Gastrocnemius medialis (tissue), 4 donors: Measurements from ENCODE around the gene VTCN1.

ENCODE experiments used
- POLR2A ChIP-seq, 2 donors: fragments of 450-650 bp; IDR thresholded peaks; one replicate each; pipeline ENCODE4 v1.6.1; 2017; ENCODE audit warnings: antibody characterized with exemption in 2 of 2, mild to moderate bottlenecking in 2 of 2, moderate library complexity in 2 of 2
- TF ChIP-seq, protein P1 (sequence below), 5 experiments: fragments of 450-650 bp in 3 of 5; fragments of 200-600 bp in 2 of 5; sonication (generic) in 2 of 5; IDR thresholded peaks in 4 of 5; conservative IDR thresholded peaks in 1 of 5; 1 replicate in 4 of 5; 2 replicates in 1 of 5; pipeline ENCODE4 v1.5.1; 2016 to 2019; ENCODE audit warnings: antibody characterized with exemption in 5 of 5, mild to moderate bottlenecking in 3 of 5, moderate library complexity in 3 of 5

DNA sequence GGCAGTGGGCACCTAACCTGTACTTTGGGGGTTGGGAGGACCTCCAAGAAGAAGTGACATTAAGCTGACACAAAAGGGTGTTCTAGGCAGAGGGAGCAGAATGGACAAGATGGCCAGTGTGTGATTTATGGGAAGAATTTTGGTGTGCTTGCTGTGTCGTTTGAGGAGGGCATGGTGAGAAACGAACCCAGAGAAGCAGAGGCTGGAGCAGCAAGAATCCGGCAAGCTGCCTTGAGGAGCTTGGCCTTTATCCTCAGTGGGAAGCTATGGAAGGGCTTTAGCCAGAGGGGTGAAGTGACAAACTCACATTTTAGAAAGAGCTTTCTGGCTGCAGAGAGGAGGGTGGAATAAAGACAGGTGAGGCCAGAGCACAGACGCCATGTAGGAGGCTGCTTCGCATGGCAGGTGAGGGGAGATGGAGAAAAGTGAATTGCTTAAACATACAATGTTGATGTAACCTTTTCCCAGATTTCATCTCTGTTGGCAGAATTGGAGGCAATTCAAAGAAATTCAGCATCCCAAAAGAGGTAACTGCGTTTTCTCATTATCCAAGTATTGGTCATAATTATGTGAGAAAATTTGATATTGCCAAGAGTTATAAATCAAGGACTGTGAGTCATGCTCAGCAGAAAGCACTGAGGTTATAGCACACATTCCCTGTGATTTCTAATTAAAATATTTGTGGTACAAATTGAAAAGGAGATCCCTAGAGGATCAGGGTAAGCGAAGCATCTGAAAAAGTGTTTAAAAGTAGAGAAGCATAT, 115.7 kb downstream of the VTCN1 start:
- TF ChIP-seq, protein P1, sequence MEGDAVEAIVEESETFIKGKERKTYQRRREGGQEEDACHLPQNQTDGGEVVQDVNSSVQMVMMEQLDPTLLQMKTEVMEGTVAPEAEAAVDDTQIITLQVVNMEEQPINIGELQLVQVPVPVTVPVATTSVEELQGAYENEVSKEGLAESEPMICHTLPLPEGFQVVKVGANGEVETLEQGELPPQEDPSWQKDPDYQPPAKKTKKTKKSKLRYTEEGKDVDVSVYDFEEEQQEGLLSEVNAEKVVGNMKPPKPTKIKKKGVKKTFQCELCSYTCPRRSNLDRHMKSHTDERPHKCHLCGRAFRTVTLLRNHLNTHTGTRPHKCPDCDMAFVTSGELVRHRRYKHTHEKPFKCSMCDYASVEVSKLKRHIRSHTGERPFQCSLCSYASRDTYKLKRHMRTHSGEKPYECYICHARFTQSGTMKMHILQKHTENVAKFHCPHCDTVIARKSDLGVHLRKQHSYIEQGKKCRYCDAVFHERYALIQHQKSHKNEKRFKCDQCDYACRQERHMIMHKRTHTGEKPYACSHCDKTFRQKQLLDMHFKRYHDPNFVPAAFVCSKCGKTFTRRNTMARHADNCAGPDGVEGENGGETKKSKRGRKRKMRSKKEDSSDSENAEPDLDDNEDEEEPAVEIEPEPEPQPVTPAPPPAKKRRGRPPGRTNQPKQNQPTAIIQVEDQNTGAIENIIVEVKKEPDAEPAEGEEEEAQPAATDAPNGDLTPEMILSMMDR (IDR thresholded peaks at IDR 0.05 in 4 of 5, conservative IDR thresholded peaks at IDR 0.05 in 1 of 5) = no peak
- TF ChIP-seq POLR2A (IDR thresholded peaks at IDR 0.05) = no peak
